ENCODE data around the gene ZSWIM8.

DNA sequence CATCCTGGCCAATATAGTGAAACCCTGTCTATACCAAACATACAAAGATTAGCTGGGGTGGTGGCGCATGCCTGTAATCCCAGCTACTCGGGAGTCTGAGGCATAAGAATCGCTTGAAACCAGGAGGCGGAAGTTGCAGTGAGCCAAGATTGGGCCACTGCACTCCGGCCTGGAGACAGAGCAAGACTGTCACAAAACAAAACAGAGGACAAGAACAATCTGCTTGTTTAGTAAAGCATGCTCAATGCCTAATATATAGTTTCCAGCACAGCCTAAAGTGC lies 43.0 kb upstream of the ZSWIM8 start:
- TF ChIP-seq, protein P1, sequence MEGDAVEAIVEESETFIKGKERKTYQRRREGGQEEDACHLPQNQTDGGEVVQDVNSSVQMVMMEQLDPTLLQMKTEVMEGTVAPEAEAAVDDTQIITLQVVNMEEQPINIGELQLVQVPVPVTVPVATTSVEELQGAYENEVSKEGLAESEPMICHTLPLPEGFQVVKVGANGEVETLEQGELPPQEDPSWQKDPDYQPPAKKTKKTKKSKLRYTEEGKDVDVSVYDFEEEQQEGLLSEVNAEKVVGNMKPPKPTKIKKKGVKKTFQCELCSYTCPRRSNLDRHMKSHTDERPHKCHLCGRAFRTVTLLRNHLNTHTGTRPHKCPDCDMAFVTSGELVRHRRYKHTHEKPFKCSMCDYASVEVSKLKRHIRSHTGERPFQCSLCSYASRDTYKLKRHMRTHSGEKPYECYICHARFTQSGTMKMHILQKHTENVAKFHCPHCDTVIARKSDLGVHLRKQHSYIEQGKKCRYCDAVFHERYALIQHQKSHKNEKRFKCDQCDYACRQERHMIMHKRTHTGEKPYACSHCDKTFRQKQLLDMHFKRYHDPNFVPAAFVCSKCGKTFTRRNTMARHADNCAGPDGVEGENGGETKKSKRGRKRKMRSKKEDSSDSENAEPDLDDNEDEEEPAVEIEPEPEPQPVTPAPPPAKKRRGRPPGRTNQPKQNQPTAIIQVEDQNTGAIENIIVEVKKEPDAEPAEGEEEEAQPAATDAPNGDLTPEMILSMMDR (IDR thresholded peaks at IDR 0.05; ENCODE audit: poor library complexity) = no peak
- no peak for TF ChIP-seq EZH2phosphoT487 (IDR thresholded peaks at IDR 0.05; ENCODE audit: low read depth, severe bottlenecking, unreplicated experiment)

All from hepatocyte (in vitro differentiated cells).